ENCODE results near the gene CLPX. TPM values are rescaled to one million over a fixed set of nuclear protein-coding genes. Genes with fewer than 3 reads are reported as not detected.
A peak's percentile ranks its signal among the peaks of the same experiment; 100 is the strongest.
"Not testable (repeated sequence)": the region's sequence is repeated elsewhere in the genome, so short reads cannot be mapped to it uniquely, and the experiment has no call there.

Gene CLPX
- total and polyA plus RNA-seq, 9 donors, result 19.0 to 44.4 (median 41.1) TPM

DNA sequence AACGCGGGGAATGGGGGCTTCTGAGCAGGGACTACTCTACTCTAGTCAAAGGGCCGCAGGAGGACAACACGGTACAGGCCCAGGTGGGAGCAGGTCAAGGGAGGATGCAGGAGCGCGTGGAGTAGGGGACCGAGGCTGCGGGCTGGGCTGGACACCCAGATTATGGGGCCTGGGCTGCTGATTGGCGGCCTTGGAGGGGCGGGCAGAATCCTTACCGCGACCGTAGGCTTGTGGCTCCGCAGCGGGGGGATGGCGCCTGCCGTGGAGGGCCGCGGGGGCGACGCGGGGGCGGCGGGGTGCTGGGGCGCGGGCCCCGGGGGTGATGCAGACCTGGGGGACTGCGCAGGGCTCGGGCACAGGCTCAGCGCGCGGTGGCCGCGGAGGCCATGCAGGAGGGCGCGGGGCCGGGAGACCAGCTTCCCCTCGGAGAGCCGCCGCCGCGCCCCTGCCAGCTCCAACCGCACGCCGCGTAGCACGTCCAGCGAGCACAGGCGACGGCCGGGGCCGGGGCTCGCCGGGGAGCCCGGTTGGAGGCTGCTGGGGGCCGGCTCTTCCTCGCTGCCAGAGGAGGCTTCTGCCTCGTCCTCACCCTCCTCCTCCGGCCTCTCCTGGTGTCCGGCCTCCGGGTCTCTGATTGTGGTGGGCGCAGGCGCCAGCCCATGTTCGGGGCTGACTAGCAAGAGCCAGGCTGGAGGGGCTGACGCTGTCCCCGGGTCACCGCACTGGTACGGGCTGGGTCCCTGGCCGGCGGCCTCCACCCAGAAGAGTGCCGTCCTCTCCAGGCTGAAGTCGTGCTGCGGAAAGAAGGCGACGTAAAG is 83.0 kb downstream of the CLPX start:
- DNase-seq, result no peak
- no peaks in the 10 kb centered on the region for H3K27me3 ChIP-seq
- intact Hi-C loops (cut with DNase I), result loop anchor here in 1 of 4 donors (5.0 kb wide), 1 partner anchor 70 kb away; no protein-coding TSS in a partner anchor
- H3K36me3 ChIP-seq, result no peaks in the 10 kb centered on the region
- no peaks in the 10 kb centered on the region for H3K4me1 ChIP-seq (ENCODE audit: insufficient read depth)
- 78 to 82% (median 79%) methylated on average over 69 to 75 of the region's 75 CpGs for WGBS, 3 donors
- H3K4me3 ChIP-seq, result no peak overlapping the region
- no peak overlapping the region for H3K27ac ChIP-seq
- TF ChIP-seq, protein P1, sequence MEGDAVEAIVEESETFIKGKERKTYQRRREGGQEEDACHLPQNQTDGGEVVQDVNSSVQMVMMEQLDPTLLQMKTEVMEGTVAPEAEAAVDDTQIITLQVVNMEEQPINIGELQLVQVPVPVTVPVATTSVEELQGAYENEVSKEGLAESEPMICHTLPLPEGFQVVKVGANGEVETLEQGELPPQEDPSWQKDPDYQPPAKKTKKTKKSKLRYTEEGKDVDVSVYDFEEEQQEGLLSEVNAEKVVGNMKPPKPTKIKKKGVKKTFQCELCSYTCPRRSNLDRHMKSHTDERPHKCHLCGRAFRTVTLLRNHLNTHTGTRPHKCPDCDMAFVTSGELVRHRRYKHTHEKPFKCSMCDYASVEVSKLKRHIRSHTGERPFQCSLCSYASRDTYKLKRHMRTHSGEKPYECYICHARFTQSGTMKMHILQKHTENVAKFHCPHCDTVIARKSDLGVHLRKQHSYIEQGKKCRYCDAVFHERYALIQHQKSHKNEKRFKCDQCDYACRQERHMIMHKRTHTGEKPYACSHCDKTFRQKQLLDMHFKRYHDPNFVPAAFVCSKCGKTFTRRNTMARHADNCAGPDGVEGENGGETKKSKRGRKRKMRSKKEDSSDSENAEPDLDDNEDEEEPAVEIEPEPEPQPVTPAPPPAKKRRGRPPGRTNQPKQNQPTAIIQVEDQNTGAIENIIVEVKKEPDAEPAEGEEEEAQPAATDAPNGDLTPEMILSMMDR (IDR thresholded peaks at IDR 0.05), result peak in 1 of 3 donors; percentile 0
- TF ChIP-seq POLR2A (IDR thresholded peaks at IDR 0.05), result no peak
- H3K9me3 ChIP-seq, result no peaks in the 10 kb centered on the region

DNA sequence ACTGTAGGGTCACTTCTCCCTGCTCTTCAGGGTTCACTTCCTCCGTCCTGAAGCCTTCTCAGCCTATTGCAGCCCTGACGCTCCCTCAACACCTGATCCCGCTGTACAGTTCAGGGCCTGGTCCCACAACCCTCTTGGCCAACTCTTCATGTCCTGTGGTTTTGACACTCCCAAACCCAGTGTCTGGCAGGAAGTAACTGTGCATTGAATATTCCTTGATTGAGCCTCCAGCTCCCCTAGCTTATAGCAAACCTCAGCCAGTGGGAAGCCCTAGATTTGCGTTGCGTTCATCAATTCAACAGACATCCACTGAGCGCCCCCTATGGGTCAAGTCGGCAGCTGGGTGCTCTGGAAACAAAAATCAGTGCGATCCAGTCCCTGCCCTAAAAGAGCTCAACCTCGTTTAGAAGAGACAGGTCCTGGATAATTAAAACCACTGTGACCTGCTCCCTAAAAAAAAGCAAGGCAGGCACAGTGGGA is 83.7 kb downstream of the CLPX start:
- H3K4me1 ChIP-seq (ENCODE audit: insufficient read depth), result no peaks in the 10 kb centered on the region
- H3K27ac ChIP-seq, result no peak overlapping the region
- DNase-seq, result peak; percentile 41 to 72 (median 69)
- no peak for TF ChIP-seq EP300 (IDR thresholded peaks at IDR 0.05)
- TF ChIP-seq, protein P1 (IDR thresholded peaks at IDR 0.05), result peak; percentile 32 to 53 (median 33)
- no peak for TF ChIP-seq POLR2A (IDR thresholded peaks at IDR 0.05)
- H3K36me3 ChIP-seq, result no peaks in the 10 kb centered on the region
- no peaks in the 10 kb centered on the region for H3K27me3 ChIP-seq
- no peak overlapping the region for H3K4me3 ChIP-seq
- intact Hi-C loops (cut with DNase I), result loop anchor here in 1 of 4 donors (5.0 kb wide), 1 partner anchor 69 kb away; no protein-coding TSS in a partner anchor
- WGBS, 3 donors, result 44 to 47% (median 45%) methylated on average over 9 of the region's 9 CpGs
- no peaks in the 10 kb centered on the region for H3K9me3 ChIP-seq

DNA sequence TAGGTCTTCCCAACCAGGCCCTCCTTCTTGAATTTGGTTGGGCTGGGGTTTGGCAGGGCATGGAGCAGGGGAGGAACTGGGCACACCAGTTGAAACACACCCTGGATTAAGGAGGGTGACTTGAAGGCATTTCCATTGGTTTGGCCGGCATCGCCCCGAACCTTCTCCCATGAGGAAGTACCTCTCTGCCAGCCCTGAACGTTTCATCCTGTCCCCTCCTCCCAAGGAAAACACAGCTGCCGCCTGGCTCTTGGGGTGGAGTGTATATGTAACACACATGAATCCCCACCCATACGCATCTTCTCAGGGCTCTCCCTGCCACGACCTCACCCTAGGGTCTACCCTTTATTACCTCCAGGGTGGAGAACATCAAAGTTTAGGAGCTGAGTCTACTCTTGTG is 84.7 kb downstream of the CLPX start:
- Histone ChIP-seq H3K4me3 (no peak overlapping the region), H3K4me1 (ENCODE audit: insufficient read depth) (no peaks in the 10 kb centered on the region), H3K27ac (no peak overlapping the region), H3K27me3 (no peaks in the 10 kb centered on the region), H3K36me3 (no peaks in the 10 kb centered on the region), H3K9me3 (no peaks in the 10 kb centered on the region)
- TF ChIP-seq POLR2A (IDR thresholded peaks at IDR 0.05), result no peak
- TF ChIP-seq EP300 (IDR thresholded peaks at IDR 0.05), result no peak
- TF ChIP-seq, protein P1 (IDR thresholded peaks at IDR 0.05), result no peak
- 81 to 84% (median 84%) methylated on average over 7 of the region's 7 CpGs for WGBS, 3 donors
- intact Hi-C loops (cut with DNase I), result loop anchor here in 1 of 4 donors (5.0 kb wide), 1 partner anchor 68 kb away; no protein-coding TSS in a partner anchor
- no peak for DNase-seq

DNA sequence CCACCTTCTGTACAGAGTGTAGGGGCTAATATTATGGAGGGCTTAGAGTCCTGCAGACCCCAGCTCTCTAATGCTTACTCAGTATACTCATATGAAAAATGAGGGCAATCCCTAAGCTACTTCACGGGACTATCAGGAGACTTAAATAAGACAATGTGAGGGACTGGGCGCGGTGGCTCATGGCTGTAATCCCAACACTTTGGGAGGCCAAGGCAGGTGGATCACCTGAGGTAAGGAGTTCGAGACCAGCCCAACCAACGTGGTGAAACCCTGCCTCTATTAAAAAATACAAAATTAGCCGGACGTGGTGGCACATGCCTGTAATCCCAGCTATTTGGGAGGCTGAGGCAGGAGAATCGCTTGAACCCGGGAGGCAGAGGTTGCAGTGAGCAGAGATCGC is 85.3 kb downstream of the CLPX start:
- H3K27ac ChIP-seq; DNase-seq; H3K9me3 ChIP-seq; H3K4me3 ChIP-seq; H3K4me1 ChIP-seq (ENCODE audit: insufficient read depth); H3K27me3 ChIP-seq; H3K36me3 ChIP-seq: not testable (repeated sequence)
- WGBS, 3 donors, result 91 to 93% (median 92%) methylated on average over 10 of the region's 10 CpGs
- intact Hi-C loops (cut with DNase I), result loop anchor here in 1 of 4 donors (5.0 kb wide), 1 partner anchor 68 kb away; no protein-coding TSS in a partner anchor

DNA sequence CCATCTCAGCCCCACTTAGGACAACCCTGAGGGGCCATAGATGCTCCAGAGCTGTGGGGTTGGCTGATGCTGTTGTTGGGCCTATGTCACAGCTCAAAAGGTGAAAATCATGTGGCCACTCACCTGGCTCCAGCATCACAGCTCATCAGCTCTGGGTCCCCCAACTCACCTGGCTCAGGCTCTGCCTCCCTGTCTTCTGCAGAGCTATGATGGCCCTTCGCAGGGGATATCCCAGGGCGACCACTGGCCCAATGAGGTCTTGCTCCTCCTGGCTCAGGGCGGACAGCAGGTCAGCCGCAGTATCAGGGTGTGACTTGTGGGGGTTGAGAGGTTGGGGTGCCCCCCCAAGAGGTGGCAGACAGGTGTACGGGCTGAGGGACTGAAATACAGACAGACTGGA is 85.8 kb downstream of the CLPX start:
- H3K27ac ChIP-seq, result no peak overlapping the region
- no peaks in the 10 kb centered on the region for H3K36me3 ChIP-seq
- H3K27me3 ChIP-seq, result no peaks in the 10 kb centered on the region
- TF ChIP-seq POLR2A (IDR thresholded peaks at IDR 0.05) (no peak), EP300 (IDR thresholded peaks at IDR 0.05) (no peak)
- TF ChIP-seq, protein P1 (IDR thresholded peaks at IDR 0.05), result no peak
- no peak overlapping the region for H3K4me3 ChIP-seq
- H3K9me3 ChIP-seq, result no peaks in the 10 kb centered on the region
- 91 to 98% (median 94%) methylated on average over 5 of the region's 5 CpGs for WGBS, 3 donors
- no peak for DNase-seq
- H3K4me1 ChIP-seq (ENCODE audit: insufficient read depth), result no peaks in the 10 kb centered on the region
- intact Hi-C loops (cut with DNase I), result no loop called here
